Caco-2 (cell line): Measurements from ENCODE around the gene TFAP2A. TPM values are rescaled to one million over a fixed set of nuclear protein-coding genes. Genes with fewer than 3 reads are reported as not detected.

ENCODE experiments used
- BruUV-seq: library from RNA; stranded (reverse); fragments of 400-500 nt; replicated peaks from 2 replicates; lab custom pipeline; 2021; lab: Mats Ljungman, UMichigan
- CTCF ChIA-PET: fragments of 300-600 bp; sonication (Branson Sonifier 250); formaldehyde crosslinking; loops from one replicate; lab custom pipeline; 2022; ENCODE audit warnings: antibody characterized with exemption; lab: Charles Lee
- POLR2A ChIA-PET: fragments of 300-600 bp; sonication (Branson Sonifier 250); formaldehyde crosslinking; loops from one replicate; lab custom pipeline; 2022; ENCODE audit warnings: antibody characterized with exemption; lab: Charles Lee
- DNase-seq, 2 experiments: peaks; one replicate each; pipeline versions ENCODE4 v3.0.0 to v3.0.0-alpha.2; 2020 to 2022
- H3K27me3 ChIP-seq: replicated peaks from 2 replicates; pipeline ENCODE4 v1.6.0; 2011; ENCODE audit warnings: low read length; ENCODE audit not compliant: control insufficient read depth, insufficient read depth
- H3K36me3 ChIP-seq: 2 replicates; pipeline ENCODE4 v1.5.1; 2011; ENCODE audit warnings: low read length; ENCODE audit not compliant: control insufficient read depth, insufficient read depth
- H3K4me1 ChIP-seq: fragments of 250-450 bp; sonication (Bioruptor Pico); 2 replicates; pipeline ENCODE4 v1.5.1; 2020; ENCODE audit warnings: mild to moderate bottlenecking
- H3K4me3 ChIP-seq: 2 replicates; pipeline ENCODE4 v1.5.1; 2011; ENCODE audit warnings: low read depth, mild to moderate bottlenecking, control low read depth, low read length
- H3K9me3 ChIP-seq: fragments of 250-450 bp; sonication (Bioruptor Pico); 2 replicates; pipeline ENCODE4 v1.5.1; 2020; ENCODE audit warnings: mild to moderate bottlenecking, moderate library complexity
- H3K27ac Mint-ChIP-seq: one replicate; pipeline ENCODE4 v1.8.0; 2022; ENCODE audit warnings: mixed read lengths; ENCODE audit not compliant: unreplicated experiment
- H3K27me3 Mint-ChIP-seq: one replicate; pipeline ENCODE4 v1.8.0; 2022; ENCODE audit warnings: mixed read lengths; ENCODE audit not compliant: insufficient read depth, unreplicated experiment
- H3K36me3 Mint-ChIP-seq: one replicate; pipeline ENCODE4 v1.8.0; 2022; ENCODE audit warnings: mild to moderate bottlenecking, mixed read lengths; ENCODE audit not compliant: insufficient read depth, unreplicated experiment
- H3K4me1 Mint-ChIP-seq: one replicate; pipeline ENCODE4 v1.8.0; 2022; ENCODE audit warnings: low read depth, mixed read lengths; ENCODE audit not compliant: unreplicated experiment
- H3K4me3 Mint-ChIP-seq: one replicate; pipeline ENCODE4 v1.8.0; 2022; ENCODE audit warnings: mild to moderate bottlenecking, moderate library complexity, mixed read lengths; ENCODE audit not compliant: unreplicated experiment
- H3K9me3 Mint-ChIP-seq: one replicate; pipeline ENCODE4 v1.8.0; 2022; ENCODE audit warnings: mixed read lengths; ENCODE audit not compliant: unreplicated experiment
- intact Hi-C: fragments of 100-400 bp; cut with micrococcal nuclease; formaldehyde crosslinking; loops from one replicate; pipeline ENCODE4 v1.10.0; 2022; ENCODE audit not compliant: unreplicated experiment
- total RNA-seq: library from RNA; stranded (reverse); gene quantifications from 2 replicates; pipeline ENCODE4 v1.2.3, GENCODE V29; 2022
- TF ChIP-seq, protein P1 (sequence below), 2 experiments: fragments of 200-600 bp in 1 of 2; IDR thresholded peaks; 1 replicate in 1 of 2; 2 replicates in 1 of 2; pipeline versions ENCODE4 v1.5.1 to v1.8.0; 2011 to 2022; ENCODE audit warnings: antibody characterized with exemption in 1 of 2, control low read depth in 1 of 2, inconsistent platforms in 1 of 2, low read depth in 1 of 2, low read length in 1 of 2, mild to moderate bottlenecking in 1 of 2, moderate library complexity in 1 of 2; ENCODE audit not compliant: insufficient read depth in 1 of 2, severe bottlenecking in 1 of 2, unreplicated experiment in 1 of 2

The TFAP2A gene
- total RNA-seq, 1 experiment from 2014 or later = 6.3 TPM

DNA sequence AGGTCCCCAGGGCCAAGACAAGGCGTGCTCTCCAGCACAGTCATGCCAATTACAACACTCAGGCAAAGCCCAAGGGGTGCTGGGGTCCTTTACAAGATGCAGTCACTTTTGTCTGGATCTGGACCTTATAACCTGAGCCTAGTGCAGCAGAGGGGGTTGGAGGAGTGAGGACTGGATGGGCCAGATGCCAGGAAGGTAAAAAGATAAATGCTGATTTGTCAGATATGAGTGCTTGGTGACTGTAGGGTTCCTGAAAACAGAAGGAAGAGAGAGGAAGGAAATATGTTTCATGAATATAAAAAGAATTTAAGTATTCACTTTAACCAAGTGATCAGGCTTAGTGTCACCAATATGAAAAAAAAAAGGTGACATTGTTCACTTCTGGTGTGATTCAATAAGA, 43.4 kb upstream of the TFAP2A start:
- Histone ChIP-seq H3K9me3 (no peaks in the 10 kb centered on the region), H3K27me3 (no peaks in the 10 kb centered on the region), H3K4me1 (no peaks in the 10 kb centered on the region), H3K36me3 (no peaks in the 10 kb centered on the region), H3K4me3 (no peak overlapping the region)
- CTCF ChIA-PET = no interaction called here
- BruUV-seq = no TSS peak
- intact Hi-C loops = no loop called here
- no peaks in the 10 kb centered on the region for H3K36me3 Mint-ChIP-seq
- no peak overlapping the region for H3K4me3 Mint-ChIP-seq
- H3K27ac Mint-ChIP-seq = no peak overlapping the region
- POLR2A ChIA-PET = no interaction called here
- H3K9me3 Mint-ChIP-seq = no peaks in the 10 kb centered on the region
- TF ChIP-seq, protein P1, sequence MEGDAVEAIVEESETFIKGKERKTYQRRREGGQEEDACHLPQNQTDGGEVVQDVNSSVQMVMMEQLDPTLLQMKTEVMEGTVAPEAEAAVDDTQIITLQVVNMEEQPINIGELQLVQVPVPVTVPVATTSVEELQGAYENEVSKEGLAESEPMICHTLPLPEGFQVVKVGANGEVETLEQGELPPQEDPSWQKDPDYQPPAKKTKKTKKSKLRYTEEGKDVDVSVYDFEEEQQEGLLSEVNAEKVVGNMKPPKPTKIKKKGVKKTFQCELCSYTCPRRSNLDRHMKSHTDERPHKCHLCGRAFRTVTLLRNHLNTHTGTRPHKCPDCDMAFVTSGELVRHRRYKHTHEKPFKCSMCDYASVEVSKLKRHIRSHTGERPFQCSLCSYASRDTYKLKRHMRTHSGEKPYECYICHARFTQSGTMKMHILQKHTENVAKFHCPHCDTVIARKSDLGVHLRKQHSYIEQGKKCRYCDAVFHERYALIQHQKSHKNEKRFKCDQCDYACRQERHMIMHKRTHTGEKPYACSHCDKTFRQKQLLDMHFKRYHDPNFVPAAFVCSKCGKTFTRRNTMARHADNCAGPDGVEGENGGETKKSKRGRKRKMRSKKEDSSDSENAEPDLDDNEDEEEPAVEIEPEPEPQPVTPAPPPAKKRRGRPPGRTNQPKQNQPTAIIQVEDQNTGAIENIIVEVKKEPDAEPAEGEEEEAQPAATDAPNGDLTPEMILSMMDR (IDR thresholded peaks at IDR 0.05; ENCODE audit: insufficient read depth in 1 of 2, low read depth in 1 of 2, low read length in 1 of 2, severe bottlenecking in 1 of 2, unreplicated experiment in 1 of 2) = no peak
- H3K4me1 Mint-ChIP-seq = peaks cover 10% of the 10 kb centered on the region
- H3K27me3 Mint-ChIP-seq = peaks cover 4% of the 10 kb centered on the region
- DNase-seq = no peak

- H3K36me3 Mint-ChIP-seq = no peaks in the 10 kb centered on the region
- H3K4me3 ChIP-seq = no peak overlapping the region
- BruUV-seq = no TSS peak
Observed at GRCh38 chr6:10453596-10453995, 38.7 kb upstream of the TFAP2A start.

GRCh38 chr6:10451828-10452509, 37.1 kb upstream of the TFAP2A start:
- Histone ChIP-seq H3K4me1 (no peaks in the 10 kb centered on the region), H3K36me3 (no peaks in the 10 kb centered on the region), H3K9me3 (no peaks in the 10 kb centered on the region), H3K27me3 (no peaks in the 10 kb centered on the region), H3K4me3 (no peak overlapping the region)
- POLR2A ChIA-PET = no interaction called here
- intact Hi-C loops = no loop called here
- Mint-ChIP-seq H3K36me3 (no peaks in the 10 kb centered on the region), H3K4me1 (no peaks in the 10 kb centered on the region), H3K27ac (no peak overlapping the region), H3K27me3 (no peaks in the 10 kb centered on the region), H3K9me3 (no peaks in the 10 kb centered on the region), H3K4me3 (no peak overlapping the region)
- no TSS peak for BruUV-seq
- TF ChIP-seq, protein P1 (IDR thresholded peaks at IDR 0.05; ENCODE audit: insufficient read depth in 1 of 2, low read depth in 1 of 2, low read length in 1 of 2, severe bottlenecking in 1 of 2, unreplicated experiment in 1 of 2) = no peak
- CTCF ChIA-PET = no interaction called here
- DNase-seq = no peak

More at GRCh38 chr6:10453596-10453995, 38.7 kb upstream of the TFAP2A start:
- Histone ChIP-seq H3K27me3 (no peaks in the 10 kb centered on the region), H3K36me3 (no peaks in the 10 kb centered on the region), H3K9me3 (no peaks in the 10 kb centered on the region), H3K4me1 (no peaks in the 10 kb centered on the region)
- TF ChIP-seq, protein P1 (IDR thresholded peaks at IDR 0.05; ENCODE audit: insufficient read depth in 1 of 2, low read depth in 1 of 2, low read length in 1 of 2, severe bottlenecking in 1 of 2, unreplicated experiment in 1 of 2) = no peak
- ChIA-PET POLR2A (no interaction called here), CTCF (no interaction called here)
- peaks cover 10% of the 10 kb centered on the region for H3K4me1 Mint-ChIP-seq
- no peaks in the 10 kb centered on the region for H3K9me3 Mint-ChIP-seq
- H3K27ac Mint-ChIP-seq = no peak overlapping the region
- no peak for DNase-seq
- no peak overlapping the region for H3K4me3 Mint-ChIP-seq
- intact Hi-C loops = no loop called here
- no peaks in the 10 kb centered on the region for H3K27me3 Mint-ChIP-seq
